Effector CD8-positive, alpha-beta T cell (primary cell): ENCODE measurements around the gene FYN.
A peak's percentile ranks its signal among the peaks of the same experiment; 100 is the strongest.

Experiments used
- DNase-seq: peaks from one replicate; lab custom pipeline; 2025; lab: John Stamatoyannopoulos, UW

Gene FYN

DNA sequence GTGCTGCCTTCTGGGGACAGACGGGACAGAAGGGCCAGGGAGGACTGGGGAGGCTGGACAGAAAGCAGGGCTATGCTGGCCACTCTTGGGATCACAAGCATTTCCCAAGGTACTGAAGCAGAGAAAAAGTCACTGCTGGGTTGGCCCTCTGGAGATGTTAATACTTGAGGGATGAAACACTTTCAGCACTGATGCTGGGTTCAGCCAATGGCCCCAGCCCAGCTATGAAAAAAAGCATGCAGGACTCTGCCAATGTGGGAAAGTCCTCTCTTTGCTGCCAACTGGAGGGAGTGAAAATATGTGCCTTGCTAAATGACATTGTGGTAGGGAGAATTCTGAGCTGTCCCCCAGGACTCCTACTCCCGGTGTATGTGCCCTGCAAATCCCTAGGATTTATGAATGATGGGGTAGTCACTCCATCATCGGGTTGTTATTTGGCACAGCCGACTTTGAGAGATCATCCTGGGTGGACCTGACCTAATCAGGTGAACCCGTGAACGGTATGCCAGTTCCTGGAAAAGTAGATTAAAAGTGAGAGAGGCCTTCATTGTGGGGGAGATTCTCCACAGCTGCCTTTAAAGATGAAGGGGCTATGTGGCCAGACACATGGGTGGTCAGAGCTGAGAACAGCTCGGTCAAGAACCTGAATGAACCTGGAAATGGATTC is 147.7 kb downstream of the FYN start:
- DNase-seq: no peak

DNA sequence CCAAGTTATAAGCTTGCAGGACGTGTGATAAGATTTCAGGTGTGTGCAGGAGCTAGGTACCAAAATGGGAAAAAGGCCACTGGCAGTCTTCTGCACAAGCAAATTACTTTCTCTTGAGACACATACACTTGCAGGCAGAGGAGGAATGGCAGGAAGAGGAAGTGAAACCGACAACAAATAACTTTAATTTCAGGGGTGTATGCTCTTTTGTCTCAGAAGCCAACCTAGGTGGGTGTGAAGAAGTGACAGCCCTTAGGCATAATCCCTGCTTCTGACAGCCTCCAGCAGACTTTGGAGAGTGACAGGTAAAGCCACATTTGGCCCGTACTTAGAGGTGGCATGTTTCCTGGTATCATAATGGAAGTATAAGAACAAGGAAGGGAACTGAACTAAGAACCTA is 148.7 kb downstream of the FYN start:
- no peak for DNase-seq

DNA sequence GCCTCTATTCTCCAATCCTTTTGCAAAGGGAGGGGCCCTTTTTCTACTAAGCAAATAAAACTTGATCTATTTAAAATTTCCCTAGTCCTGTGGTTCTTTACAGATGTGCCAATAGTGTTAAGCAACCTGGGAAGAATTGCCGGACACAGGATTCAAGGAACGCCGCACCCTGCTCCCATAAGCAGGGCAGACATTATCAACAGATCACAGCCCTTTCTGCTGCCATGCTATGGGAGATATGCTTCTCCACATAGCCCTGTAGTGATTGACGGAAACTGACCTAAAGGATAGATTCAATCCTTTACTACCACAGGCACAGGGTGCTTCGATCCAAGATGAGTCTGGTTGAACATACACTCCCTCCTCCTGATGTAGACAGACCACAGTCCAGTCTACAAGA is 149.2 kb downstream of the FYN start:
- no peak for DNase-seq

DNA sequence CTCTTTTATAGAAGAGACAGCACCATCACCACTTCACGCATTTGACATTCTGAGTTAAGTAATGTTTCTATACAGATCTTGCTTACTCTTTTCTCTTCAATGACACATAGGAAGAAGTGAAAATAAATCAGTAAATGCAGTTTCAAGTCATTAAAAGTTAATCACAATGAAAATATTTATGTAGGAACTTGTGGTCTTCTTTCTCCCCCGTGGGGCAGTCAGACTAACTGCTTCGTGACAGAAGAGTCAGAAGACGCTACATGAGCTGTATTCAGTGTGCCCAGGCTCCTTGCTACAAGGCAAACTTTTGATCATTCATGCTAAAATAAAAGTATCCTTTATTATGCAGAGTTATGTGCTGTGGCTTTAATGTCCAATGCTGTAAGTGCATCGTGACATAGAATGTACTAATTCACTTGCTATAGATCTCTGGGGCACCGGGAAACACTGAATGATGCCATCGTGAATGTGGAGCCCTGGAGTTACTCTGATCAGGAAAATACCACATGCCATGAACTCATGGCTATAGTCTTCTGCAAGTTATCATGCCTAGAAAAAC is 149.8 kb downstream of the FYN start:
- no peak for DNase-seq

DNA sequence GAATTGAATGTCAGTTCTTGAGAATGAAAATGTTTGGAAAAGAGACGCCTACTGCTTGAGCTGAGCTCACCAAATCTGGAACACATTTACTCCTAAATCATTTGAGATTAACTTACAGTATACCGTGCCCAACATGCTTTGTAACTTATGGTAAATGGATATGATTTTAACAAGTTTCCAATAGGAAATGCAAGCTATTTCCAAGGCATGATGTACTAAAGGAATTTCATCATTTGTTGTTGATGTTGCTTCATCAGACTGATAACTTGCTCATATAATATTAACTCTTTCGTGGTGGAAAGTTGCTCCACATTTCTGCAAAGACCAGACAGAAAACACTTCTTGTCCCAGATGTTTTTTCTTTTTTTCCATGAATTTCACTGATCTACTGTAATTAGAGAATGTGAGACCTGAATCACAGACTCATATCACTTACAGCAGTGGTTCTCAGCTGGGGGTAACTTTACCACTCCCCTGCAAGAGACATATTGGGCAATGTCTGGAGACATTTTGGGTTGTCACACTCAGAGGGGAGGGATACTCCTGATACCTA is 151.0 kb downstream of the FYN start:
- DNase-seq: no peak

DNA sequence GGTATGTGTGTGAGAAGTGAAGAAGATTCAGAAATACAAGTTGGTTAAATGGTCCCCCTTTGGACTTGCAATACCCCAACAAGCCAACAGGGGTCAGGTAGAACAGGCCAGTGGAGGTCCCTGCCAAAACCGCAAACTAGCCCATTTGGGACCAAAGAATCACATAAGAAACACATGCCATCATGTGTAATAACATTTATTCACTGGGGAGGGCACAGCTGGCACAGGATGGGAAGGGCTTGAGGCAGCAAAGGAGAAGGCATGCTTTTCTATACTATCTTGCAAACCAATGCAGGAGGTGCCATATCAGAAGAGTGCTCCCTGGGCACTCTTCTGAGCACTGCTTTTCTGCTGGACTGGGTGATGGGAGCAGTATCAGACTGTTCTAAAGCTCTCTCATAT is 151.5 kb downstream of the FYN start:
- peak; percentile 11 for DNase-seq

DNA sequence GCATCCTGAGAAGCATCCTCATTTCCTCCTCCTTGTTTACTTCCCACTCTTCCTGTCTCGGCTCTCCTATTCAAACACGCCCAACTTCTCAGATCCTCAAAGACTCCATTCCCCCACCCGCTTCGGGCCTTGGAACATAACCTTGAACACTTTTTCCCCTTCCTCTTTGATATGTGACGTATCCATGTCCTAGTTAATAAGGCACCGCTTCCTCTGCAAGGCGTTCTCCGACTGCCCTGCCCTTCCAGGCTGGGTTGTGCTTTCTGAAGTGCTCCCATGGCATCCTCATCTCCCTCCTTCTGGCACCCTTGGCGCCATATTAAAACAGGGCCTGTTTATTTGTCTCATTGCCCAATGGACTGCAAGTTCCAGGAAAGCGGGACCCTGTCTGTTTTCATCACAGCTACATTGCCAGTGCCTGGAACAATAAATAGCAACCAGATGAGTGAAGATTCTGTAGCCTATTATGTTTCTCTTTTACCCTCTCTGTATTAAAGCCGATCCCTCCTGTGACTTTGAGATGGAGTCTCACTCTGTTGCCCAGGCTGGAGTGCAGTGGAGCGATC is 152.2 kb downstream of the FYN start:
- DNase-seq: no peak

DNA sequence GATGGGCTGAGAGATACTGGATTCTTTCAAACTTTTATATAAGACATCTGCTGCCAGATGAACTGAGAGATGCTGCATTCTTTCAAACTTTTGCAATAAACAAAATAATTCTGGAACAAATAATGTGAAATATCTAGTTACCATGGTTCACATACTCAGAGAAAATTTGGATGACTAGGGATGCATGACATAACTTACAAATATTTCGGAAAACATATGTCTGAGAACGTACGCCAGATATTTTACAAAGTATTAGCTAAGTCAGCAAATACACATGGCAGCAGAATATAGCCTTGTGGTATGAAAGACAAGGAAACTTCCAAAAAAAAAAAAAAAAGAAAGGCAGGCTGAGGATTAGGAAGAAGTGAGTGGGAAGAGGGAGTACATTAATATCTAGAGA is 154.3 kb downstream of the FYN start:
- no peak for DNase-seq

DNA sequence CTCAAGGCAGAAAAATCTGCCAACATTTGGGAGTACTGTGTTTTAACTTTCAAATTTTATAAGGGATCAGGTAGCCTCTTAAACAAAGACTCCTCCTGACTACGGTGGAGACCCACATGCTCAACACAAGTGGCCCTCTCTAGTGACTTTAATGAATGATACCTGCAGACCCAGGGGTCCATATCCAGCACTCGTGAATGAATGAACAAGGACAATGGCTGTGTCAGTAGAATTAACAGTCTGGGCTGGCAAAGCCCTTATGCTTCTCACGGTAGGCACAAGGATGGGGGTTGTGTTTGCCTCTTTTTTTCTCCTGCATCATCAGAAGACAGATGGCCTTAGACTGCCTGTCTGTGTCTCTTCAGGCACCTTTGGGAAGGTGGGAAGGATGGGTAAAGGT is 154.9 kb downstream of the FYN start:
- no peak for DNase-seq

DNA sequence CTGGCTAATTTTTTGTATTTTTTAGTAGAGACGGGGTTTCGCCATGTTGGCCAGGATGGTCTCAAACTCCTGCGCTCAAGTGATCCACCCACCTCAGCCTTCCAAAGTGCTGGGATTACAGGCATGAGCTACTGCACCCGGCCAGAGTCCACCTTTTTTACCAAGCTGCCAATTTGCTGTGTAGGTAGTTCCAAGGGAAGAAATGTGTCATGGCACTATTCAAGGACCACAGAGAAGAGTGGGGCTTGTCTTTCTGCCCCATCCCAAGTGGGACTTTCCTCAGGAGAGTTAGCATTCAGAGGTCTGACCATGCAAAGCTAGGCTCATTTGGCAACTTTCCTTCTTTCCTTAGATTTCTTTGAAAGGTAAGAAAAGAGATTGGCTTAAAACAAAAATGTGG is 155.6 kb downstream of the FYN start:
- DNase-seq: no peak

DNA sequence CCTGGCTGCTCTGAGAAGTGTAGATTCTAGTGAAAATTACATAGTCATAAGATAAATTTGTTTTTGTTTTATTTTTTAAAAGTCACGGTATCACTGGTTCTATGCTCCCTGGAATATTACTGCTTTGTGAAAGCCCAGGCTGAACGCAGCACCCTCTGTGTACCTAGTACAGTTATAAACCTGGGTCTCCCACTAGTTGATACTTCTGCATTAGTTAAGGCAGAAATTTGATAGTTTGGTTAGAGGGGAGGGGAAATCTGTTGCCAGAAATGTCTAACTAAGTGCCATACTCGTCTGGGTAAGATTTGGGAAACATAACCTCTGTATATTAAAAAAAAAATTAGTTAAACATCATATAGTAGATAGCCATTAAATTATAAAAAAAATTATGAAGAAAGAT is 156.9 kb downstream of the FYN start:
- DNase-seq: no peak

DNA sequence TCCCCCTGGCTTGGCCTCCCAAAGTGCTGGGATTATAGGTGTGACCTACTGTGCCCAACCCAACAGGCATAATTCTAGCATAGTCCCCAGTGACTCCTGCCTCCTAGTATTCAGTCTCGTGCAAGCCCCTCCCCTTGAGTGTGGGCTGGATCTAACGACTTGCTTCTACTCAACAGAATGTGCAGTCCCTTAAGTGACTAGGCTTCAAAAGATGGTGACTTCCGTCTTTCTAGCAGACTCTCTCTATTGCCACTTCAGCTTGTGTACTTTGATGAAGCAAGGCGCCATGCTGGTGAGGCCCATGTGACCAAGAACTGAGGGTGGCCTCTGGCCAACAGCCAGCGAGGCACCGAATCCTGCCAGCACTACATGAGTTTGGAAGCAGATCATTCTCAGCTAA is 157.9 kb downstream of the FYN start:
- no peak for DNase-seq

DNA sequence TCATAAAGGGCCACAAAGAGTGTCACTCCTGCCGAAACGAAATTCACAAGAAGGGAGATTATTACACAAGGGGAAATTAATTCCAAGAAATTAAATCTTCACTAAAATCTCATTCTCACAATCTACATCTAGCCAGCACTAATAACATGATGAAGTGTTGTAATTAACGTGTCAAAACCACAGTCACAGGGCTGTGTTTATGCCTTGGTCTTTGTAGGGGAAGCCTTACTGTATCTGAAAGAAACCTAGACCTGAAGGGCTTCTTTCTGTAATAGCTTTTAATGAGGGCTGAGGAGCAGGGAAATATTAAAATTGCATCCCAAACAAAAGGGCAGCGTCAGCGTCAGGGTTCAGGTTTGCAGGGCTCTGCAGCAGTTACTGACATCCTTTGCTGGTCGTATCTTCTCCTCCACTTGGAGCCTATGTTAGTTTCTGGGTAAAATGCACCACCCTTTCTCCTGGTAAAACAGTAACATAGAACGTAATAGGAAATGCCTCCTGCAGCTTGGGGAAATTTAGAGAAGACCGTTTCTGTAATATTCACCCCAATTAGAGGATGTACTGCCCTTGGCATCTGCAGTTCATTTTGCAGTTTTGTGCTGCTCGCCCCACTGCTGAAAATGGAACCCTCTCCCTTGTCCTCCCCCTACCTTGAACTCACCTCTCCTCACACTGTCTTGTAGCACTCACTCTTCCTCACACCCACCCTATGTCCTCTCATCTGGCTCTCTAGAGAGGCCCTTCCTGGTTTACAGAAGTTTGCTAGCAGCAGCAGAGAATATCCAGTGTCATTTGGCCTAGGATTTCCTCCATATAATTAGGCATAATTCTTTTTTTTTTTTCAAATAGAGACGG is 158.6 kb downstream of the FYN start:
- DNase-seq: no peak

DNA sequence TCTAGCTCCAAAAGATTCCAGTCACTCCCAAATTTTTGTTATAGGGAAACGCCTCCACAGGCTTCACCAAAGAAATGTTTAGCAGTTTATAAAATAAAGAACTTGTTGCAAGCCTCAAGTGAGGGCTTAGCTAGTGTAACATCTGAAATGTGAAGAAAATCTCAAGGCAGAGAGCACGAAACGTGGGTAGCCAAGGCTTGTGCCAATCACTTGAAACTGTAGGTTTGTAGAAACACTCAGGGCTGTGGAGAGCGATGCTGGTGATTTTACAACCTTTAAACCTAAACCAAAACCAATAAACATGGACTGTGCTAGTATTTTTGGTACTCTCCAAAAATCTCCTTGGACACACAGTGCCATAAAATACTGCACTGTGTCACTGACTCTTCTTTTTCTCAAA is 159.4 kb downstream of the FYN start:
- DNase-seq: no peak

DNA sequence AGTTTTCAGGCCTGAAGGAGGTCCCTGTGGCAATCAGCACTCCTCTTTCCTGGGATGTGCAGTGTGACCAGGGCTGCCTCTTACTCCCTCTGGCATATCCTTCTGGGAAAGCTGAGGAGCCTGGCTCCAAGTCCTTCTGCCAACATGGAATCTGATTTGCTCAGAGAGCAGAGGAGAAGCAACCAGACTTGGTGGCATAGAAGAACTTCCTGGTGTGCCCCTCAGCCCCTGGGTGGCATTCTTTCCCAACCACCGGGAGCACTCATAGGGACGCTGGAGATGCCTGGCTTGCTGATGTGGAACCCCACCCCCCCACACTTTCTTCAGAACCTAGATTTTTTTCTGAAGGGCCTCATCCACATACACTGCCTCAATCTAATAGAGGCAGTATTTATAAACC is 160.0 kb downstream of the FYN start:
- no peak for DNase-seq

DNA sequence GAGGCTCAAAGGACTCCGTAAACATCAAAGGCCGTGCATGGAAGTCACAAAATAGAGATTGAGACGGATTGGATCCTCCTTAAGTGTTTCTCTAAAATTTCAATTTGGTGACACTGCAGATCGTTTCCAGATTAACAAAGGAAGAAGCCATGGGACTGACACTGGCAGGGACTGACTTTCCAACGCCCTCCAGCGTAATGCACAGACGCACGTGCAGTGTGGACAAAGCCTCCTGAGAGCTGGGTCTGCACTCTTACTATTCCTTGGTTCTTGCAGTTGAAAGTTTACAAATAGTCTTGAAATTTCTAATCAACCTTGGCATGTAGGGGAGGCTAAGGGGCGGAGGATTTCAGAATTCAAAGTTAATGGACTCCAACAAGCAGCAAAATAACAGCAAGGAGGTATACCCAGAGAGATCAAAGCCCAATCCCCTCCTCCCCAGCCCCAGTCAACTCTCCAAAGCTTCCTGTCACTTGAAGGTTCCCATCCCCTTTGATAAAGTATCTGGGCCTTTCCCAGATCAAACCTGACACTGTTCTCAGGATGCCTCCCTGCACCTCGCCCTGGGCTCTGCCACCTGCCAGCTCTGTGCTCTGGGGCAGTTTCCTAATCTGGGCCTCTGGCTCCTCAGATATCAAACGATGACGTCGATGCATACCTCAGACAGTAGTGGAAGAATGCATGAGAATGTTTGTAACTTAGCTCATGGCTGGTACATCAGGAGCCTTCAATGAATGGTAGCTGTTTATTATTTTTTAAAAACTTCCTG is 161.1 kb downstream of the FYN start:
- no peak for DNase-seq

DNA sequence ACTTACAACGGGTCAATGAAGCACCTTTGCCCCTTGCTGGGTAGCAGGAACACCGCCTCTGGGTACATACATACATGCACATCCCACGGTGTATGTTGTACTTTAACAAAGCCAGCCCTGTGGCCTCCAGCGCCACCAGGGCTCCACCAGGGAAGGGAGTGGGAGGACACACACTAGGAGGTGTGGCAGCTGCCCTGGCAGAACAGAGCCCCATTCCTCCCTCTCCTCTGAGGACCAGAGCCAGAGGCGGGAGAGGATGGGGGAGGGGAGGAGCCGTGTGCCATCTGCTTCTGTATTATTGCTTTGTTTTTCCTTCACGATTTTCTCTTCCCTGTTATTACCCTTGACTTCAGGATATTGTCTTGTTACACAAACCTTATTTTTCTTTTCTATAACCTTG is 161.8 kb downstream of the FYN start:
- DNase-seq: no peak

DNA sequence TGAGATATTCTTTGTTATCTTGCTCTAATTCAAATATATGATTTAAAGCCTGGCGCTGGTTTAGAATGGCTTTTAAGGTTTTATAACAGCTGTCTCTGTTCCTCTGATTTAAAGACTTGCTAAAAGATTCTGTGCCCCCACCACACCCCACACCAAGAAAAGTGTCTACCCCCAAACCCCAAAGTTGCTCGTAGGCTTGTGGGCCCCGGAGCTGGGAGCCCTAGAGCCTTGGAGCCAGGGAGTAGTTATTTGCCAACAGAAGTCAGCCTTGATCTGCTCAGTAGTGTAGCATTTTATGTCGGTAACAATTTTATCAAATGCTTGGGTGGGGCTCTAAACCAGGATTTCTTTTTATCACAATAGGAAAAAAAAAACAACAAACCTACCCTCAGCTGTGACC is 162.3 kb downstream of the FYN start:
- no peak for DNase-seq

DNA sequence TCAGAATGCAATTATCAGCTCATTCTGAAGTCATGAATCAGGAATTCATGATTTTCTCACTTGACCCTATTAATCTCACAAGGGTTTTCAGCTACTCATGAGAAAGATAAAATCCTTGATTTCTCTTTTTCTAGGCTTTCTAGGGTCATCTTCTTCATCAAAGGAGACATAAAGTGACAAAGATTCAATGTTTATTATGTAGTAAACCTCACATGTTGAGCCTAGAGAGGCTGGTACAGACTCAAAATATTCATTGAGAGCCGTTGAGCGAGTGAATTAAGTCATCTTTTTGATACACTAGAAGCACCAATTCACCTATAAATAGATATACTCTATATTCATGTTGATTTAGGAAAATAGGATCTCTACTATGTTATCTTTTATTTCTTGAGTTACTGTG is 162.8 kb downstream of the FYN start:
- DNase-seq: no peak

DNA sequence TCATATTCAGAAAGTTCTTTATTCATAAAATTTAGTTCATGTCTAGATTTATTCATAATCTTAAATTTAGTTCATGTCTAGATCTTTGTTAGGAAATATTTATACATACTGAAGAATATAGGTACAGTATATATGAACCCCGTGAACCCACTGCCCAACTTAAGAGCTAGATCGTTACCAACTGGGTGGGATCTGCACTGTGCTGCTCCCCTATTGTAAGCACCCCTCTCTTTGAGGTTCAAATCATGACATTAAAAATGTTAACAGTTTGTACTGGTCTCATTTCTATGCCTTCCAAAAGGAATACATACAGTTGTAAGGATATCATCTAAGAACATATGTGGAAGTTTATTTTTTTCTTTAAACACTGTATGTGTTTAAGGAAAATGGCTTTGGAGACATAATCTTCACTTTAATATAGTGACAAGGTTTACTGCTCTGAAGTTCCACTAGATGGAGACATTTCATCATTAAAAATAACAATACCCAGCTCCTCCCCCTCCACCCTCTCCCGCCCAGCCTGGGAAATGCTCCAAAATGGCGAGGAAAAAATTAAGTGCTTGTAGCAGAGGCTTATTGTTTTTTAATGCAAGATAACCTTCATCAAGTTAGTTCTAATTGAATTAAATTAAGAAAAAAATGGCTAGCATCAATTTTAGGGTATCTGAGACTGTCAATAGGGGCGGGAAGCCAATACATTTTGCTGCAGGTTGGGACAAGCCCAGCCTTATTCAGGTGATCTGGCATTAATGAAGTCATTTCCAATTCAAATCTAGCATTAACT is 163.4 kb downstream of the FYN start:
- DNase-seq: peak; percentile 50

DNA sequence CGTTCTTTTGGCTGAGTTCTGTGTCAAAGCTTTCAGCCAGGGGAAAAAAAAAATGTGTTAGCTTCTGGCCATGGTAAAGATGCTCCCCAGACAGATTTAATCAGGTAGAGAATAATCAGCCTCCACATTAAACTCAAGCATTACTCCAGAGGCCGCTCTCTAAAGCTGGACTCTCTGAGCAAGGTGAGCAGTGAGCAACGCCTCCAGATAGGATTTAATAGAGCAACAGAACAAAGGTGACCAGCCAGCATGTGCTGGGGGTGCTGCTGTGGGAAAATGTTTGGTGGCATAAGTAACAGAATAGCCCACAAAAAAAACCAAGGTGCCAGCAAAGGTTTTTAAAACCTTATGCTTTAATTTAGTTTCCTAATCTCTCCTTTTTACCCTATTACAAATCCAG is 164.1 kb downstream of the FYN start:
- no peak for DNase-seq
